Loucy (cell line): ENCODE results near the gene MAPKAP1.

ENCODE experiments used
- EZH2phosphoT487 ChIP-seq: fragments of 200-600 bp; IDR thresholded peaks from 2 replicates; pipeline ENCODE4 v1.6.1; 2018; ENCODE audit warnings: antibody characterized with exemption, mild to moderate bottlenecking, moderate library complexity, borderline replicate concordance
- TF ChIP-seq, protein P1 (sequence below): fragments of 200-600 bp; sonication (generic); conservative IDR thresholded peaks from 2 replicates; pipeline ENCODE4 v1.5.1; 2014; ENCODE audit warnings: mild to moderate bottlenecking, antibody characterized with exemption, low read length

DNA sequence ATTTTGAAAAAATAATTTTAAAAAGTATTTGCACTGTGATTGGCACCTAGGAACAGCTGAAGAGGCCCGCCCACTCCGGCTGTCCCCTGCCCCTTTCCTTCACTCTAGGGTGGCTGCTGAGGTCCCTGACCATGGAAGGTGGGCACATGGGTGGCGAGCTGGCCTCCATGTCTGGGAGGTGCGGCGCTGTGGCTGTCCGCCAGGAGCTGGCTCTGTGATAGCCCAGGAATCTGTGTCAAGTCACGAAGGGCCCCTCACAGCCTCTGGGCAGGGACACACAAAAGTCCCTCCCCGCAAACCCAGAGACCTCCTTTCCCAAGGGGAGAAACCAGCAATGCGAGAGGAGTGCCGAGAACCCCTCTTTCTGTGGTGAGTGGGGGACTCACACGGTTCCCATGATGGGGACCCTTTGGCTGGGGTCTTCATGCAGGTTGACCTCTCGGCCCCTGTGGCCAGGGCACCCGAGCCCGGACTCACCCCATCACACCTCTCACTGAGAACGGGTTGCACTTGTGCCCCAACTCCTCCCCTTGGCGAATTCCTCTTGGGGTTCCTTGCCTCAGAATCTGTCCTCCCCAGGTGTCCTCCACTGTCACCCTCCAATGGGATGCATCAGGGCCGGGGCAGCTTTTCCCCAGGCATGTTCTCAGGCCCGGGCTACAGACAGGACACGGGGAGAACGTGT, 277.4 kb downstream of the MAPKAP1 start:
- TF ChIP-seq, protein P1, sequence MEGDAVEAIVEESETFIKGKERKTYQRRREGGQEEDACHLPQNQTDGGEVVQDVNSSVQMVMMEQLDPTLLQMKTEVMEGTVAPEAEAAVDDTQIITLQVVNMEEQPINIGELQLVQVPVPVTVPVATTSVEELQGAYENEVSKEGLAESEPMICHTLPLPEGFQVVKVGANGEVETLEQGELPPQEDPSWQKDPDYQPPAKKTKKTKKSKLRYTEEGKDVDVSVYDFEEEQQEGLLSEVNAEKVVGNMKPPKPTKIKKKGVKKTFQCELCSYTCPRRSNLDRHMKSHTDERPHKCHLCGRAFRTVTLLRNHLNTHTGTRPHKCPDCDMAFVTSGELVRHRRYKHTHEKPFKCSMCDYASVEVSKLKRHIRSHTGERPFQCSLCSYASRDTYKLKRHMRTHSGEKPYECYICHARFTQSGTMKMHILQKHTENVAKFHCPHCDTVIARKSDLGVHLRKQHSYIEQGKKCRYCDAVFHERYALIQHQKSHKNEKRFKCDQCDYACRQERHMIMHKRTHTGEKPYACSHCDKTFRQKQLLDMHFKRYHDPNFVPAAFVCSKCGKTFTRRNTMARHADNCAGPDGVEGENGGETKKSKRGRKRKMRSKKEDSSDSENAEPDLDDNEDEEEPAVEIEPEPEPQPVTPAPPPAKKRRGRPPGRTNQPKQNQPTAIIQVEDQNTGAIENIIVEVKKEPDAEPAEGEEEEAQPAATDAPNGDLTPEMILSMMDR, result no peak
- no peak for TF ChIP-seq EZH2phosphoT487
